Caki2 (cell line): Measurements from ENCODE around the gene USP17L20. TPM values are rescaled to one million over a fixed set of nuclear protein-coding genes. Genes with fewer than 3 reads are reported as not detected.
"Not testable (repeated sequence)": the region's sequence is repeated elsewhere in the genome, so short reads cannot be mapped to it uniquely, and the experiment has no call there.

Experiments
- DNase-seq: peaks from one replicate; pipeline ENCODE4 v3.0.0-alpha.2; 2015; ENCODE audit warnings: low read depth
- in situ Hi-C: cut with HindIII; loops from 2 replicates; pipeline ENCODE4 v1.10.0; 2016; ENCODE audit warnings: low sequenced_read_pairs, low pct_unique_long_range_greater_than_20kb, mixed read lengths
- total RNA-seq: library from RNA; depleted of rRNA; stranded (reverse); fragments of >200 nt; shearing (Covaris generic); gene quantifications from 2 replicates; pipeline ENCODE4 v1.2.3, GENCODE V29; 2014; ENCODE audit warnings: low replicate concordance; rRNA removed

USP17L20 gene, protein sequence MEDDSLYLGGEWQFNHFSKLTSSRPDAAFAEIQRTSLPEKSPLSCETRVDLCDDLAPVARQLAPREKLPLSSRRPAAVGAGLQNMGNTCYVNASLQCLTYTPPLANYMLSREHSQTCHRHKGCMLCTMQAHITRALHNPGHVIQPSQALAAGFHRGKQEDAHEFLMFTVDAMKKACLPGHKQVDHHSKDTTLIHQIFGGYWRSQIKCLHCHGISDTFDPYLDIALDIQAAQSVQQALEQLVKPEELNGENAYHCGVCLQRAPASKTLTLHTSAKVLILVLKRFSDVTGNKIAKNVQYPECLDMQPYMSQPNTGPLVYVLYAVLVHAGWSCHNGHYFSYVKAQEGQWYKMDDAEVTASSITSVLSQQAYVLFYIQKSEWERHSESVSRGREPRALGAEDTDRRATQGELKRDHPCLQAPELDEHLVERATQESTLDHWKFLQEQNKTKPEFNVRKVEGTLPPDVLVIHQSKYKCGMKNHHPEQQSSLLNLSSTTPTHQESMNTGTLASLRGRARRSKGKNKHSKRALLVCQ
- not detected in 2 replicates for total RNA-seq

- in situ Hi-C loops, DNase-seq: not testable (repeated sequence)
Measured at GRCh38 chr4:9257824-9258223, at the start of gene USP17L20. USP17L20 (plus strand) TSS chr4:9258124; CDS start chr4:9258124, 0 bp downstream.

GRCh38 chr4:9210357-9210756 lies 47.6 kb upstream of the USP17L20 start, which contains the start of gene USP17L10:
USP17L10 (plus strand) TSS chr4:9210657; CDS start chr4:9210657, 0 bp downstream.
- DNase-seq, in situ Hi-C loops: not testable (repeated sequence)

GRCh38 chr4:9214701-9215100 lies 43.2 kb upstream of the USP17L20 start:
- DNase-seq, in situ Hi-C loops: not testable (repeated sequence)

GRCh38 chr4:9215105-9215504 lies 42.8 kb upstream of the USP17L20 start, which contains the start of gene USP17L11:
USP17L11 (plus strand) TSS chr4:9215405; CDS start chr4:9215405, 0 bp downstream.
- in situ Hi-C loops: not testable (repeated sequence)

DNA sequence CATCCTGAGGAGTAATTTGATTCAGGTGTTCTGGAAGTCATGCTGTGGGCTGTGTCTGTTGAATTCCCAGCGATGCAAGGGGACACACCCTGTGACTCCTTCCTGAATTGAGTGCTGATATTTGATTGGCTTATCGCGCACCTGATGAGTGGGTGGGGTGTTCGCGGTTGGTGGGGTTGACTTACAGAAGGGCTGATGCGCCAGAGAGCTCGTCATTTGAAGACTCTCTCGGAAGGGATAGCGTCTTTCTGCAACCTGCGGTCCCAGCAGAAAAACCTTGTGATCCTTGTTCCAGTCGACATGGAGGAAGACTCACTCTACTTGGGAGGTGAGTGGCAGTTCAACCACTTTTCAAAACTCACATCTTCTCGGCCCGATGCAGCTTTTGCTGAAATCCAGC lies 38.1 kb upstream of the USP17L20 start, which contains the start of gene USP17L12:
TSS of gene USP17L12 (plus strand) at position 301 of the 400 bp plus-strand sequence. CDS start at position 301, 0 bp downstream.
- DNase-seq, in situ Hi-C loops: not testable (repeated sequence)

More at GRCh38 chr4:9215105-9215504, 42.8 kb upstream of the USP17L20 start, which contains the start of gene USP17L11:
- not testable (repeated sequence) for DNase-seq

DNA sequence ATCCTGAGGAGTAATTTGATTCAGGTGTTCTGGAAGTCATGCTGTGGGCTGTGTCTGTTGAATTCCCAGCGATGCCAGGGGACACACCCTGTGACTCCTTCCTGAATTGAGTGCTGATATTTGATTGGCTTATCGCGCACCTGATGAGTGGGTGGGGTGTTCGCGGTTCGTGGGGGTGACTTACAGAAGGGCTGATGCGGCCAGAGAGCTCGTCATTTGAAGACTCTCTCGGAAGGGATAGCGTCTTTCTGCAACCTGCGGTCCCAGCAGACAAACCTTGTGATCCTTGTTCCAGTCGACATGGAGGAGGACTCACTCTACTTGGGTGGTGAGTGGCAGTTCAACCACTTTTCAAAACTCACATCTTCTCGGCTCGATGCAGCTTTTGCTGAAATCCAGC lies 33.3 kb upstream of the USP17L20 start, which contains the start of gene USP17L13:
TSS of gene USP17L13 (plus strand) at position 301 of the 400 bp plus-strand sequence. CDS start at position 301, 0 bp downstream.
- DNase-seq, in situ Hi-C loops: not testable (repeated sequence)

GRCh38 chr4:9230249-9230648 lies 27.7 kb upstream of the USP17L20 start:
- DNase-seq, in situ Hi-C loops: not testable (repeated sequence)

DNA sequence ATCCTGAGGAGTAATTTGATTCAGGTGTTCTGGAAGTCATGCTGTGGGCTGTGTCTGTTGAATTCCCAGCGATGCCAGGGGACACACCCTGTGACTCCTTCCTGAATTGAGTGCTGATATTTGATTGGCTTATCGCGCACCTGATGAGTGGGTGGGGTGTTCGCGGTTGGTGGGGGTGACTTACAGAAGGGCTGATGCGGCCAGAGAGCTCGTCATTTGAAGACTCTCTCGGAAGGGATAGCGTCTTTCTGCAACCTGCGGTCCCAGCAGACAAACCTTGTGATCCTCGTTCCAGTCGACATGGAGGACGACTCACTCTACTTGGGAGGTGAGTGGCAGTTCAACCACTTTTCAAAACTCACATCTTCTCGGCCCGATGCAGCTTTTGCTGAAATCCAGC lies 23.8 kb upstream of the USP17L20 start, which contains the start of gene USP17L15:
TSS of gene USP17L15 (plus strand) at position 301 of the 400 bp plus-strand sequence. CDS start at position 301, 0 bp downstream.
- in situ Hi-C loops, DNase-seq: not testable (repeated sequence)

DNA sequence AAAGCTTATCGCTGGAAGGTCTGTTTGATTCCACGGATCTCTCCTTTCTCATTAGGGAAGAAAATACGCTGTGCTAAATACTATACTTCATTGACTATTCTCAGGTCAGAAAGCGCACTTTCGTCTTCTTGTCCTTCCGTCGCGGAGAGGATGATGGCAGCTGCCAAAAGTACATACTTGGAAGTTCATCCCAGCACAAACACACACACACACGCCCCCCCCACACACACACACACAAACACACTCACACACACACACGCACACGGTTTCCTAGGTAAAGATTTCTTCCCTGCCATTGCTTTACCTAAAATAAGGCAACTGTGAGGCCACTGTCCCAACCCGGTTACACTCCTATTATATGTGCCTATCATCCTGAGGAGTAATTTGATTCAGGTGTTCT lies 19.5 kb upstream of the USP17L20 start:
- in situ Hi-C loops, DNase-seq: not testable (repeated sequence)

- in situ Hi-C loops, DNase-seq: not testable (repeated sequence)
Measured at GRCh38 chr4:9243579-9243978, 14.3 kb upstream of the USP17L20 start, which contains the start of gene USP17L17. USP17L17 (plus strand) TSS chr4:9243879; CDS start chr4:9243879, 0 bp downstream.

DNA sequence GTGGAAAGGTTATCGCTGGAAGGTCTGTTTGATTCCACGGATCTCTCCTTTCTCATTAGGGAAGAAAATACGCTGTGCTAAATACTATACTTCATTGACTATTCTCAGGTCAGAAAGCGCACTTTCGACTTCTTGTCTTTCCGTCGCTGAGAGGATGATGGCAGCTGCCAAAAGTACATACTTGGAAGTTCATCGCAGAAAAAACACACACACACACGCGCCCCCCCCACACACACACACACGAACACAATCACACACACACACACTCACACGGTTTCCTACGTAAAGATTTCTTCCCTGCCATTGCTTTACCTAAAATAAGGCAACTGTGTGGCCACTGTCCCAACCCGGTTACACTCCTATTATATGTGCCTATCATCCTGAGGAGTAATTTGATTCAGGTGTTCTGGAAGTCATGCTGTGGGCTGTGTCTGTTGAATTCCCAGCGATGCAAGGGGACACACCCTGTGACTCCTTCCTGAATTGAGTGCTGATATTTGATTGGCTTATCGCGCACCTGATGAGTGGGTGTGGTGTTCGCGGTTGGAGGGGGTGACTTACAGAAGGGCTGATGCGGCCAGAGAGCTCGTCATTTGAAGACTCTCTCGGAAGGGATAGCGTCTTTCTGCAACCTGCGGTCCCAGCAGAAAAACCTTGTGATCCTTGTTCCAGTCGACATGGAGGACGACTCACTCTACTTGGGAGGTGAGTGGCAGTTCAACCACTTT lies 9.8 kb upstream of the USP17L20 start, which contains the start of gene USP17L18:
TSS of gene USP17L18 (plus strand) at position 678 of the 728 bp plus-strand sequence. CDS start at position 678, 0 bp downstream.
- in situ Hi-C loops, DNase-seq: not testable (repeated sequence)

- DNase-seq, in situ Hi-C loops: not testable (repeated sequence)
Measured at GRCh38 chr4:9253078-9253477, 4.8 kb upstream of the USP17L20 start, which contains the start of gene USP17L19. USP17L19 (plus strand) TSS chr4:9253378; CDS start chr4:9253378, 0 bp downstream.

DNA sequence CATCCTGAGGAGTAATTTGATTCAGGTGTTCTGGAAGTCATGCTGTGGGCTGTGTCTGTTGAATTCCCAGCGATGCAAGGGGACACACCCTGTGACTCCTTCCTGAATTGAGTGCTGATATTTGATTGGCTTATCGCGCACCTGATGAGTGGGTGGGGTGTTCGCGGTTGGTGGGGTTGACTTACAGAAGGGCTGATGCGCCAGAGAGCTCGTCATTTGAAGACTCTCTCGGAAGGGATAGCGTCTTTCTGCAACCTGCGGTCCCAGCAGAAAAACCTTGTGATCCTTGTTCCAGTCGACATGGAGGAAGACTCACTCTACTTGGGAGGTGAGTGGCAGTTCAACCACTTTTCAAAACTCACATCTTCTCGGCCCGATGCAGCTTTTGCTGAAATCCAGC lies 4.6 kb downstream of the USP17L20 start, which contains the start of gene USP17L21:
TSS of gene USP17L21 (plus strand) at position 301 of the 400 bp plus-strand sequence. CDS start at position 301, 0 bp downstream.
- DNase-seq, in situ Hi-C loops: not testable (repeated sequence)

DNA sequence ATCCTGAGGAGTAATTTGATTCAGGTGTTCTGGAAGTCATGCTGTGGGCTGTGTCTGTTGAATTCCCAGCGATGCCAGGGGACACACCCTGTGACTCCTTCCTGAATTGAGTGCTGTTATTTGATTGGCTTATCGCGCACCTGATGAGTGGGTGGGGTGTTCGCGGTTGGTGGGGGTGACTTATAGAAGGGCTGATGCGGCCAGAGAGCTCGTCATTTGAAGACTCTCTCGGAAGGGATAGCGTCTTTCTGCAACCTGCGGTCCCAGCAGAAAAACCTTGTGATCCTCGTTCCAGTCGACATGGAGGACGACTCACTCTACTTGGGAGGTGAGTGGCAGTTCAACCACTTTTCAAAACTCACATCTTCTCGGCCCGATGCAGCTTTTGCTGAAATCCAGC lies 9.4 kb downstream of the USP17L20 start, which contains the start of gene USP17L22:
TSS of gene USP17L22 (plus strand) at position 301 of the 400 bp plus-strand sequence. CDS start at position 301, 0 bp downstream.
- DNase-seq, in situ Hi-C loops: not testable (repeated sequence)

- DNase-seq, in situ Hi-C loops: not testable (repeated sequence)
Measured at GRCh38 chr4:9271719-9272118, 13.8 kb downstream of the USP17L20 start.
